Spleen (tissue), 7 donors: ENCODE data around the gene APOA5.

Source experiments
- CTCF ChIP-seq, 11 experiments: fragments of 200-600 bp in 7 of 11; fragments of 450-650 bp in 4 of 11; sonication (generic) in 4 of 11; IDR thresholded peaks in 8 of 11; conservative IDR thresholded peaks in 3 of 11; 1 replicate in 7 of 11; 2 replicates in 4 of 11; pipeline versions ENCODE4 v1.4.0 to v1.8.0; 2016 to 2021; ENCODE audit warnings: antibody characterized with exemption in 11 of 11, inconsistent platforms in 4 of 11, mild to moderate bottlenecking in 1 of 11
- POLR2A ChIP-seq, 3 donors: fragments of 450-650 bp; IDR thresholded peaks; one replicate each; pipeline ENCODE4 v1.5.1; 2017; ENCODE audit warnings: antibody characterized with exemption in 3 of 3, mild to moderate bottlenecking in 1 of 3
- POLR2AphosphoS5 ChIP-seq, 3 donors: sonication (generic); formaldehyde crosslinking; IDR thresholded peaks; one replicate each; pipeline ENCODE4 v1.5.1; 2017; ENCODE audit warnings: antibody characterized with exemption in 3 of 3
- donor health status: DM: no; HTN: no; CAD: no; lungs with moderate emphysema.
- donor health status: DM: no; HTN: no; CAD: no.
- donor health status: DM: no; HTN: no; CAD: no.

- no peak for TF ChIP-seq CTCF (IDR thresholded peaks at IDR 0.05 in 8 of 11, conservative IDR thresholded peaks at IDR 0.05 in 3 of 11)
- no peak for TF ChIP-seq POLR2AphosphoS5 (IDR thresholded peaks at IDR 0.05)
- TF ChIP-seq POLR2A (IDR thresholded peaks at IDR 0.05) = no peak
These were observed 16.1 kb upstream of the APOA5 start for GRCh38 chr11:116807601-116808261.
